Activated CD4-positive, alpha-beta T cell treated with anti-CD3 and anti-CD28 coated beads for 24 hours (primary cell): Measurements from ENCODE around the gene ABCA6.
"Not testable (repeated sequence)": the region's sequence is repeated elsewhere in the genome, so short reads cannot be mapped to it uniquely, and the experiment has no call there.

Source experiments
- DNase-seq, 2 donors: peaks; one replicate each; pipeline ENCODE4 v3.0.0-alpha.2; 2020; ENCODE audit warnings: low read depth in 2 of 2

ABCA6 gene

DNA sequence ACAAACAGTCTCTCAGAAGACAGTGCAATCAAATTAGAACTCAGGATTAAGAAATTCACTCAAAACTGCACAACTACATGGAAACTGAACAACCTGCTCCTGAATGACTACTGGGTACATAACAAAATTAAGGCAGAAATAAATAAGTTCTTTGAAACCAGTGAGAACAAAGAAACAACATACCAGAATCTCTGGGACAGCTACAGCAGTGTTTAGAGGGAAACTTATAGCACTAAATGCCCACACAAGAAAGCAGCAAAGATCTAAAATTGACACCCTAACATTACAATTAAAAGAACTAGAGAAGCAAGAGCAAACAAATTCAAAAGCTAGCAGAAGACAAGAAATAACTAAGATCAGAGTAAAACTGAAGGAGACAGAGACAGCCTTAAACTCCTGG is 68.3 kb downstream of the ABCA6 start:
- not testable (repeated sequence) for DNase-seq

- not testable (repeated sequence) for DNase-seq
These were observed 68.9 kb downstream of the ABCA6 start for GRCh38 chr17:69072803-69073256.

DNA sequence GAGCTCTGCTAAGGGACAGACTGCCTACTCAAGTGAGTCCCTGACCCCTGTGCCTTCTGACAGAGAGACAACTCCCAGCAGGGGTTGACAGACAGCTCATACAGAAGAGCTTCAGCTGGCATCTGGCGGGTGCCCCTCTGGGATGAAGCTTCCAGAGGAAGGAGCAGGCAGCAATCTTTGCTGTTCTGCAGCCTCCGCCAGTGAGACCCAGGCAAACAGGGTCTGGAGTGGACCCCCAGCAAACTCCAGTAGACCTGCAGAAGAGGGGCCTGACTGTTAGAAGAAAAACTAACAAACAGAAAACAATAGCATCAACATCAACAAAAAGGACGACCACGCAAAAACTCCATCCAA is 70.5 kb downstream of the ABCA6 start:
- DNase-seq, result not testable (repeated sequence)

- not testable (repeated sequence) for DNase-seq
These were observed 71.1 kb downstream of the ABCA6 start for GRCh38 chr17:69070378-69071232.

- no peak for DNase-seq
These were observed 72.4 kb downstream of the ABCA6 start for GRCh38 chr17:69069226-69069750.

DNA sequence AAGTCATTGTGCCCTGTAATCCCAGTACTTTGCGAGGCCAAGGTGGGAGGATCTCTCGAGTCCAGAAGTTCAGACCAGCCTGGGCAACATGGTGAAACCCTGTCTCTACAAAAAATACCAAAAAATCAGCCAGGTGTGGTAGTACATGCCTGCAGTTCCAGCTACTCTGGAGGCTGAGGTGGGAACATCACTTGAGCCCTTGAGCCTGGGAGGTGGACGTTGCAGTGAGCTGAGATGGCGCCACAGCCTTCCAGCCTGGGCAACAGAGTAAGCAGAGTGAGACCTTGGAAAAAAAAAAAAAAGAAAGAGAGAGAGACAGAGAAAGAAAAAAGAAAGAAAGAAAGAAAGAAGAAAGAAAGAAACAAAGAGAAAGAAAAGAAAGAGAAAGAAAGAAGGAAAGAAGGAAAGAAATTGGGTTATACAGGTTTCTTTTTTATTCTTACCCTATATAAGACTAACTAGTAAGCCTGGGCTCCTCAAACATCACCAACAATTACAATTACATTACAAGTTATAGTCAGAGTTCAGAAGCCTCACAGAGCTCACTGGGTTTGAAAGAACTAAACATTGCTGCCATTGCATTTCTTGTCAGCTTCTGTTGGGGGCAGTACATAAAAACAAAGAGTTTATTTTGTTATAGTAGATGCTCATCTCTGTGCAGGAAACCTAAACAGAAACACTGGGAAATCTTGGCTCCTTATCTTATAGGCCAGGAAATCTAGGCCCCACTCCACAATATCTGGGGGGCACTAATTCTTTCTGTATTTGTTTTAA is 74.2 kb downstream of the ABCA6 start:
- no peak for DNase-seq

GRCh38 chr17:69066482-69066881 is 75.2 kb downstream of the ABCA6 start:
- DNase-seq, result no peak

DNA sequence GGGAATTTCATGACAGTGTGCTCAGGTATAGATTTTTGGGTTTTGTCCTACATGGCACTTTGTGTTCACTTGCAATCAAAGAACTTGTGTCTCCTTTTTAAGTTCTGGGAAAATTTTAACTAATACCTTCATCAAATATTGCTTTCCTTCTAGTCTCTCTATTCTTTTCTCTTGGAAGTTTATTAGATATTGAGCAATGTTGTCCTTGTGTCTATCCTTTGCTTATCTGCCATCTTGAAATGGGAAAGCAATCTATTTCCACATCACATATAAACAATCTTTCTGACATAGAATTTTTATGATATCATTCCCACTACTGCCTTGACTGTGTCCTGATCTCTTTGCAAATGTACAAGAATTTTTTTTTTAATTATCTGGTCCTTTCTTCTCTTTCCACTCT is 76.6 kb downstream of the ABCA6 start:
- no peak for DNase-seq

GRCh38 chr17:69064476-69064875 is 77.2 kb downstream of the ABCA6 start:
- no peak for DNase-seq

DNA sequence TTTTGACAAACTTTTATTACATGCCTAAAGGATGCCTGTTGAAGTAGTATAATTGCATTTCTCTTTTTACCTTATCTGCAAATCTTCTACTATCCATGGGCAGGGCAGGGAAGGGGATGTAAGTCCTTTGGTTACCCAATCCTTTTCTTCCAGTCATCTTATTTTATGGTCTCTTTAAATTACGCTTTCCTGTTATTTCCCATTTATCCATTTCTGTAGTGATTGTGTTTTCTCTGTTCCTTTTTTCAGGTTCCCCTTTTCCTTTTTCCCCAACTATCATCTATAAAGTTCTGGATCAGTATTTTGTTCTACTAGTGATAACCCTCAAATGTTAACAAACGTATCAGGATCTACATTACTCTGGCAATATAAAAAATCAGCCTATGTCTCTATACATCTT is 77.7 kb downstream of the ABCA6 start:
- DNase-seq, result no peak

GRCh38 chr17:69062860-69063581 is 78.7 kb downstream of the ABCA6 start:
- DNase-seq, result no peak

GRCh38 chr17:69061721-69062556 is 79.8 kb downstream of the ABCA6 start:
- DNase-seq, result no peak

- DNase-seq, result no peak
These were observed 80.9 kb downstream of the ABCA6 start, which contains the start of gene ABCA9 for GRCh38 chr17:69060822-69061221. Gene ABCA9, minus strand, starts transcription at chr17:69060927. Its CDS starts 9,801 bp downstream, at chr17:69051126.

GRCh38 chr17:69059458-69060175 is 82.1 kb downstream of the ABCA6 start:
- DNase-seq, result no peak

GRCh38 chr17:69058165-69058564 is 83.5 kb downstream of the ABCA6 start:
- DNase-seq, result no peak

DNA sequence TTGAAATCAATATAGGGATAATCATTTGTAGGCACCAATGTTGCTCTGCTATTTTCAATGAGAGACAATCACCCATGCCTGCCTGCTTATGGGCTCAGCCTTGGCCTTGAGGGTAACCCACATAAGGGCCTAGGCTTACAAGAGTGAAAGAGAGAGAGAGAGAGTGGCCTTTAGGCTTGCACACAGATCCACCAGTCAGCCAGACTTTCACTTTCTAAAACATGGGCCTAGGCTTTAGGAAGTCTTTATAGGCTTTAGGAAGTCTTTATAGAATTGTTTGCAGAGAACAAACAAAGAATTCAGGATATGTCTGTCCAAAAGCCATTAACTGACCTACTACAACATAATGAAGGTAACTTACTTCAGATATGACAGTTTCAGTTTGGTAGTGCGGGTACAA is 84.4 kb downstream of the ABCA6 start:
- DNase-seq, result no peak

GRCh38 chr17:69056179-69056823 is 85.4 kb downstream of the ABCA6 start:
- DNase-seq, result no peak

DNA sequence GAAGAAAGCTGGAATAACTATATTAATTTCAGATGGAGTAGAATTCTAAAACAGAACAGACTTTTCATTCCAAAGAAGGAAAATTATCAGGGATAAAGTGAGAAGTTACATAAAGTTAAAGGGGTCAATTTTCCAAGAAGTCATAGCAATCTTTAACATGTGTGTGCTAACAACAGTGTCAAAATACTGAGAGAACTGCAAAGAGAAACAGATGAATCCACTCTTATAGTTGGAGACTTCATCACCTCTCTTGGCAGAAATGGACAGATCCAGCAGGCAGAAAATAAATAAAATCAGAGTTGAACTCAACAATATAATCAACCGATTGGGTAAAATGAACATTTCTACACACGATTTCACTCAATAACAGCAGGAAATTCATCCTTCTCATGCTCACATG is 86.4 kb downstream of the ABCA6 start:
- DNase-seq, result no peak

DNA sequence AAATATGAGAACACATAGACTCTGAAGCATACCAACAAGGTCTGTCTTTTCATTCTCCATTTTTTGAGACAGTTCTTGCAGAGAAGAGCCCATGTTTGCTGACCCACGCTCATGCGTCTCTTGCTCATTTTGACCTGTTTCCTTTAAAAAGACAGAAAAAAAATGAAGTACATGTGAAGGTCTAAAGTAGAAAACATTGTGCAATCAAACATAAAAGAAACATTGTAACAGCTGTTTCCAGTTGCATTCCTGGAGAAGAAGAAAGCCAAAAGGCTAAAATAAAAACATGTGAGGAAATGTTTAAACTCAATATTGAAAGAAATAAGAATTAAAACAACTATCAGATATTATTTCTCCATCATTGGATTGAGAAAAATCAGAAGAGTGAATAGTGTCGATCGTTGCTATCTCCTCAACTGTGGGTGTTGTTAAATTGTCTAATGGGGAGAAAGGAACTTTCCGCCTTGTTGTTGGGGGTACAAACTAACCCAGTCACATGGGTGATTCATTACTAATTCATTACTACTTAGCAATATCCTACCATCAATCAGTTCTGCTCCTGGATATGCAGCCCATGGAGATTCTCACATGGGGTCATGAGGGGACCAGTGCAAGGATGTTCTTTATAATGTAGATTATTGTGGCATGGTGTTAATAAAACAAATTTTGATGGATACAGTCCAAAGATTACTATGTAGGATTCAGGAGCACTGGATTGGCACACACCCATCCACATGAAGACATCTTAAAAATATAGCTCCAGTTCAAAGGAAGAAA is 90.5 kb downstream of the ABCA6 start:
- no peak for DNase-seq
